ENCODE data around the gene FOXK1.

The FOXK1 gene

GRCh38 chr7:4805110-4805983, 123.3 kb downstream of the FOXK1 start:
- no peaks in the 10 kb centered on the region for H3K27me3 ChIP-seq (ENCODE audit: insufficient read depth, low read length)
- H3K27ac ChIP-seq (ENCODE audit: low read length), result no peak overlapping the region
- H3K9me3 ChIP-seq (ENCODE audit: insufficient read depth, low read depth, low read length), result no peaks in the 10 kb centered on the region
- no peaks in the 10 kb centered on the region for H3K4me1 ChIP-seq (ENCODE audit: insufficient read depth, low read length)
- no peak overlapping the region for H3K4me3 ChIP-seq (ENCODE audit: low read length)
- no peaks in the 10 kb centered on the region for H3K36me3 ChIP-seq (ENCODE audit: insufficient read depth, low read depth, low read length)
- no peak overlapping the region for H3K9ac ChIP-seq (ENCODE audit: low read depth, low read length)

- Histone ChIP-seq H3K4me3 (ENCODE audit: low read length) (no peak overlapping the region), H3K36me3 (ENCODE audit: insufficient read depth, low read depth, low read length) (no peaks in the 10 kb centered on the region), H3K9ac (ENCODE audit: low read depth, low read length) (no peak overlapping the region)
These were observed 123.8 kb downstream of the FOXK1 start for GRCh38 chr7:4805984-4806300.

GRCh38 chr7:4806983-4807597, 125.0 kb downstream of the FOXK1 start:
- no peak overlapping the region for H3K27ac ChIP-seq (ENCODE audit: low read length)
- no peak overlapping the region for H3K9ac ChIP-seq (ENCODE audit: low read depth, low read length)
- no peaks in the 10 kb centered on the region for H3K36me3 ChIP-seq (ENCODE audit: insufficient read depth, low read depth, low read length)
- H3K4me3 ChIP-seq (ENCODE audit: low read length), result no peak overlapping the region
- no peaks in the 10 kb centered on the region for H3K4me1 ChIP-seq (ENCODE audit: insufficient read depth, low read length)
- no peaks in the 10 kb centered on the region for H3K9me3 ChIP-seq (ENCODE audit: insufficient read depth, low read depth, low read length)
- H3K27me3 ChIP-seq (ENCODE audit: insufficient read depth, low read length), result no peaks in the 10 kb centered on the region

More at GRCh38 chr7:4805984-4806300, 123.8 kb downstream of the FOXK1 start:
- no peaks in the 10 kb centered on the region for H3K4me1 ChIP-seq (ENCODE audit: insufficient read depth, low read length)
- no peaks in the 10 kb centered on the region for H3K27me3 ChIP-seq (ENCODE audit: insufficient read depth, low read length)
- H3K9me3 ChIP-seq (ENCODE audit: insufficient read depth, low read depth, low read length), result no peaks in the 10 kb centered on the region
- H3K27ac ChIP-seq (ENCODE audit: low read length), result no peak overlapping the region

- Histone ChIP-seq H3K27me3 (ENCODE audit: insufficient read depth, low read length) (no peaks in the 10 kb centered on the region), H3K4me3 (ENCODE audit: low read length) (no peak overlapping the region), H3K9ac (ENCODE audit: low read depth, low read length) (no peak overlapping the region), H3K4me1 (ENCODE audit: insufficient read depth, low read length) (no peaks in the 10 kb centered on the region), H3K36me3 (ENCODE audit: insufficient read depth, low read depth, low read length) (no peaks in the 10 kb centered on the region), H3K27ac (ENCODE audit: low read length) (no peak overlapping the region), H3K9me3 (ENCODE audit: insufficient read depth, low read depth, low read length) (no peaks in the 10 kb centered on the region)
These were observed 125.5 kb downstream of the FOXK1 start for GRCh38 chr7:4807598-4808016.

GRCh38 chr7:4808026-4808425, 125.9 kb downstream of the FOXK1 start:
- Histone ChIP-seq H3K9ac (ENCODE audit: low read depth, low read length) (no peak overlapping the region), H3K4me1 (ENCODE audit: insufficient read depth, low read length) (no peaks in the 10 kb centered on the region), H3K27ac (ENCODE audit: low read length) (no peak overlapping the region), H3K36me3 (ENCODE audit: insufficient read depth, low read depth, low read length) (no peaks in the 10 kb centered on the region), H3K4me3 (ENCODE audit: low read length) (no peak overlapping the region), H3K9me3 (ENCODE audit: insufficient read depth, low read depth, low read length) (no peaks in the 10 kb centered on the region), H3K27me3 (ENCODE audit: insufficient read depth, low read length) (no peaks in the 10 kb centered on the region)

- Histone ChIP-seq H3K4me1 (ENCODE audit: insufficient read depth, low read length) (no peaks in the 10 kb centered on the region), H3K9ac (ENCODE audit: low read depth, low read length) (no peak overlapping the region), H3K9me3 (ENCODE audit: insufficient read depth, low read depth, low read length) (no peaks in the 10 kb centered on the region), H3K36me3 (ENCODE audit: insufficient read depth, low read depth, low read length) (no peaks in the 10 kb centered on the region), H3K27me3 (ENCODE audit: insufficient read depth, low read length) (no peaks in the 10 kb centered on the region), H3K27ac (ENCODE audit: low read length) (no peak overlapping the region), H3K4me3 (ENCODE audit: low read length) (no peak overlapping the region)
These were observed 126.5 kb downstream of the FOXK1 start for GRCh38 chr7:4808565-4808964.

- Histone ChIP-seq H3K4me1 (ENCODE audit: insufficient read depth, low read length) (no peaks in the 10 kb centered on the region), H3K27ac (ENCODE audit: low read length) (no peak overlapping the region), H3K9ac (ENCODE audit: low read depth, low read length) (no peak overlapping the region)
These were observed 127.0 kb downstream of the FOXK1 start for GRCh38 chr7:4809091-4809591.

GRCh38 chr7:4809666-4810065, 127.6 kb downstream of the FOXK1 start:
- Histone ChIP-seq H3K4me1 (ENCODE audit: insufficient read depth, low read length) (no peaks in the 10 kb centered on the region), H3K9ac (ENCODE audit: low read depth, low read length) (no peak overlapping the region), H3K9me3 (ENCODE audit: insufficient read depth, low read depth, low read length) (no peaks in the 10 kb centered on the region), H3K36me3 (ENCODE audit: insufficient read depth, low read depth, low read length) (no peaks in the 10 kb centered on the region), H3K27ac (ENCODE audit: low read length) (no peak overlapping the region), H3K4me3 (ENCODE audit: low read length) (no peak overlapping the region), H3K27me3 (ENCODE audit: insufficient read depth, low read length) (no peaks in the 10 kb centered on the region)

More at GRCh38 chr7:4809091-4809591, 127.0 kb downstream of the FOXK1 start:
- no peaks in the 10 kb centered on the region for H3K36me3 ChIP-seq (ENCODE audit: insufficient read depth, low read depth, low read length)
- no peaks in the 10 kb centered on the region for H3K27me3 ChIP-seq (ENCODE audit: insufficient read depth, low read length)
- H3K4me3 ChIP-seq (ENCODE audit: low read length), result no peak overlapping the region
- H3K9me3 ChIP-seq (ENCODE audit: insufficient read depth, low read depth, low read length), result no peaks in the 10 kb centered on the region

- Histone ChIP-seq H3K27ac (ENCODE audit: low read length) (no peak overlapping the region), H3K9me3 (ENCODE audit: insufficient read depth, low read depth, low read length) (no peaks in the 10 kb centered on the region), H3K4me1 (ENCODE audit: insufficient read depth, low read length) (no peaks in the 10 kb centered on the region), H3K36me3 (ENCODE audit: insufficient read depth, low read depth, low read length) (no peaks in the 10 kb centered on the region), H3K27me3 (ENCODE audit: insufficient read depth, low read length) (no peaks in the 10 kb centered on the region), H3K9ac (ENCODE audit: low read depth, low read length) (no peak overlapping the region), H3K4me3 (ENCODE audit: low read length) (no peak overlapping the region)
These were observed 132.3 kb downstream of the FOXK1 start for GRCh38 chr7:4814433-4814832.

- Histone ChIP-seq H3K9ac (ENCODE audit: low read depth, low read length) (no peak overlapping the region), H3K9me3 (ENCODE audit: insufficient read depth, low read depth, low read length) (no peaks in the 10 kb centered on the region), H3K27me3 (ENCODE audit: insufficient read depth, low read length) (no peaks in the 10 kb centered on the region), H3K4me1 (ENCODE audit: insufficient read depth, low read length) (no peaks in the 10 kb centered on the region), H3K4me3 (ENCODE audit: low read length) (no peak overlapping the region), H3K27ac (ENCODE audit: low read length) (no peak overlapping the region), H3K36me3 (ENCODE audit: insufficient read depth, low read depth, low read length) (no peaks in the 10 kb centered on the region)
These were observed 133.0 kb downstream of the FOXK1 start for GRCh38 chr7:4815121-4815520.

- H3K4me1 ChIP-seq (ENCODE audit: insufficient read depth, low read length), result no peaks in the 10 kb centered on the region
- H3K4me3 ChIP-seq (ENCODE audit: low read length), result no peak overlapping the region
- H3K27ac ChIP-seq (ENCODE audit: low read length), result no peak overlapping the region
- no peak overlapping the region for H3K9ac ChIP-seq (ENCODE audit: low read depth, low read length)
- H3K36me3 ChIP-seq (ENCODE audit: insufficient read depth, low read depth, low read length), result no peaks in the 10 kb centered on the region
- no peaks in the 10 kb centered on the region for H3K9me3 ChIP-seq (ENCODE audit: insufficient read depth, low read depth, low read length)
- no peaks in the 10 kb centered on the region for H3K27me3 ChIP-seq (ENCODE audit: insufficient read depth, low read length)
These were observed 133.7 kb downstream of the FOXK1 start for GRCh38 chr7:4815609-4816418.

Data from iPS-20b (cell line).